Peyer's patch (tissue), 4 donors: Measurements from ENCODE around the gene GRM1. TPM values are rescaled to one million over a fixed set of nuclear protein-coding genes. Genes with fewer than 3 reads are reported as not detected.

Source experiments
- DNase-seq, 3 donors: peaks; one replicate each; pipeline ENCODE4 v3.0.0-alpha.2; 2017 to 2019
- H3K27ac ChIP-seq, 4 donors: fragments of 200-600 bp; sonication (generic); one replicate each; pipeline ENCODE4 v1.5.1; 2016 to 2019
- H3K27me3 ChIP-seq, 2 donors: fragments of 200-600 bp; sonication (generic); one replicate each; pipeline ENCODE4 v1.5.1; 2019
- H3K36me3 ChIP-seq, 3 donors: fragments of 200-600 bp; sonication (generic); one replicate each; pipeline ENCODE4 v1.5.1; 2016 to 2019
- H3K4me1 ChIP-seq, 4 donors: fragments of 200-600 bp; sonication (generic); one replicate each; pipeline ENCODE4 v1.5.1; 2016 to 2019
- H3K4me3 ChIP-seq, 4 donors: fragments of 200-600 bp; sonication (generic); 1 replicate in 3 of 4; 2 replicates in 1 of 4; pipeline ENCODE4 v1.5.1; 2016 to 2019; ENCODE audit warnings: mild to moderate bottlenecking in 1 of 4
- H3K9me3 ChIP-seq, 4 donors: fragments of 200-600 bp; sonication (generic); one replicate each; pipeline ENCODE4 v1.5.1; 2016 to 2019; ENCODE audit warnings: mild to moderate bottlenecking in 1 of 4
- POLR2A ChIP-seq, 2 donors: fragments of 450-650 bp; IDR thresholded peaks; one replicate each; pipeline ENCODE4 v1.5.1; 2017; ENCODE audit warnings: antibody characterized with exemption in 2 of 2, mild to moderate bottlenecking in 2 of 2, moderate library complexity in 2 of 2
- total RNA-seq, 4 donors: library from RNA; depleted of rRNA; stranded (reverse); fragments of >200 nt; gene quantifications; one replicate each; pipeline ENCODE4 v1.1.0, GENCODE V29; 2016
- TF ChIP-seq, protein P1 (sequence below), 6 experiments: fragments of 450-650 bp in 4 of 6; fragments of 200-600 bp in 2 of 6; sonication (generic) in 1 of 6; IDR thresholded peaks; one replicate each; pipeline ENCODE4 v1.5.1; 2017 to 2019; ENCODE audit warnings: antibody characterized with exemption in 6 of 6, mild to moderate bottlenecking in 3 of 6, moderate library complexity in 1 of 6

Gene GRM1
- total RNA-seq, 4 donors from 2014 or later: not detected

GRCh38 chr6:146273490-146273889, 244.6 kb downstream of the GRM1 start:
- no peak for TF ChIP-seq POLR2A (IDR thresholded peaks at IDR 0.05)
- TF ChIP-seq, protein P1, sequence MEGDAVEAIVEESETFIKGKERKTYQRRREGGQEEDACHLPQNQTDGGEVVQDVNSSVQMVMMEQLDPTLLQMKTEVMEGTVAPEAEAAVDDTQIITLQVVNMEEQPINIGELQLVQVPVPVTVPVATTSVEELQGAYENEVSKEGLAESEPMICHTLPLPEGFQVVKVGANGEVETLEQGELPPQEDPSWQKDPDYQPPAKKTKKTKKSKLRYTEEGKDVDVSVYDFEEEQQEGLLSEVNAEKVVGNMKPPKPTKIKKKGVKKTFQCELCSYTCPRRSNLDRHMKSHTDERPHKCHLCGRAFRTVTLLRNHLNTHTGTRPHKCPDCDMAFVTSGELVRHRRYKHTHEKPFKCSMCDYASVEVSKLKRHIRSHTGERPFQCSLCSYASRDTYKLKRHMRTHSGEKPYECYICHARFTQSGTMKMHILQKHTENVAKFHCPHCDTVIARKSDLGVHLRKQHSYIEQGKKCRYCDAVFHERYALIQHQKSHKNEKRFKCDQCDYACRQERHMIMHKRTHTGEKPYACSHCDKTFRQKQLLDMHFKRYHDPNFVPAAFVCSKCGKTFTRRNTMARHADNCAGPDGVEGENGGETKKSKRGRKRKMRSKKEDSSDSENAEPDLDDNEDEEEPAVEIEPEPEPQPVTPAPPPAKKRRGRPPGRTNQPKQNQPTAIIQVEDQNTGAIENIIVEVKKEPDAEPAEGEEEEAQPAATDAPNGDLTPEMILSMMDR (IDR thresholded peaks at IDR 0.05): no peak
- H3K36me3 ChIP-seq: no peaks in the 10 kb centered on the region
- H3K4me3 ChIP-seq: no peak overlapping the region
- no peaks in the 10 kb centered on the region for H3K27me3 ChIP-seq
- H3K9me3 ChIP-seq: no peaks in the 10 kb centered on the region
- H3K27ac ChIP-seq: no peak overlapping the region
- DNase-seq: no peak
- H3K4me1 ChIP-seq: no peaks in the 10 kb centered on the region

DNA sequence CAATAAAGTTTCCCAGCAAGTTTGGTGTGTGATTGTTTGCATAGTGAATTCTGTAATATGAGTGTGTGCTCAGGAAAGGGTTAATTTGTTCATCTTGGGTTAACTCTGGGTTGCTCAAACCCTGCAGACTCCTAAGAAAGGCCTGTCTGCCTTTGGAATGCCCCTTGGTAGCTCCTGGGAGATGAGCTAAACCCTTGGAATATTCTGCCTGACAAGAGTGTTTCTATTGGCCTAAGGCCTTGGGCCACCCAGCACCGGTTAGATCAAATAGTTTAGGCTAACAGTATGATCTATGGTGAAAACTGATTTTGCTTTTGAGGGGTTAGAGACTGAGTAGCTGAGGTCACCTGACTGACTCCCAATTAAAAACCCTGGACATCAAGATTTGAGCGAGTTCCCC, 248.3 kb downstream of the GRM1 start:
- H3K4me1 ChIP-seq: no peaks in the 10 kb centered on the region
- no peak overlapping the region for H3K27ac ChIP-seq
- TF ChIP-seq, protein P1 (IDR thresholded peaks at IDR 0.05): no peak
- TF ChIP-seq POLR2A (IDR thresholded peaks at IDR 0.05): no peak
- no peaks in the 10 kb centered on the region for H3K9me3 ChIP-seq
- DNase-seq: no peak
- no peak overlapping the region for H3K4me3 ChIP-seq
- H3K27me3 ChIP-seq: no peaks in the 10 kb centered on the region
- no peaks in the 10 kb centered on the region for H3K36me3 ChIP-seq

DNA sequence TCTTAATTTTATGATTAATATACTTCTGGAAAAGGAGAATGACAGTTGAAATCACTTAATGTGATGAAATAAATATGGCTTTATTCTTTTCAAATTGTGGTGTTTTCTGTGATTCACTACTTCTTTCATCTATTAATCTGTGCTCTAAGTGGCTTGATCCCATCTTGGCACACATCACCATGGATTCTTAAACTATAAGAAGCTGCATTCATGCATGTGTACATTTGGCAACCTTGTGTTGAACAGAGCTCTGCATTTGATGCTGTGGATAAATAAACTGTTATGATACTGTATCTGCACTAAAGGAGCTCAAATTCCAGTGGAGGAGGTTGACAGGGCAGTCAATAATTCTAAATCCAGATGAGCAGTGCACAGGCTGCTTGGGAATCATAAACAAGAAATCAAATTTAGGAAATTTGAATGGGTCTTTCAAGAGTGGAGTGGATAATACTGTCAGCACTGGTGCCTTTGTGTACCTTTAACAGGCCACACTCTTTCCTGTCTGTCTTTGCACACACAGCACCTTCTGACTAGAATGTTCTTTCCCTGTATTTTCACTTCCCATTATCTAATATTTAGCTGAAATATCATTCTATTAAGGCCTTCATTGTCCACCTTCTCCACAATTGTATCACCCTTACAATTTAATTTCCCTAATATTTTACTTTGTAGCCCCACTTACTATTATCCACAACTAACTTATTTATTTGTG, 252.9 kb downstream of the GRM1 start:
- Histone ChIP-seq H3K4me3 (no peak overlapping the region), H3K4me1 (no peaks in the 10 kb centered on the region), H3K27me3 (no peaks in the 10 kb centered on the region), H3K9me3 (no peaks in the 10 kb centered on the region), H3K36me3 (no peaks in the 10 kb centered on the region), H3K27ac (no peak overlapping the region)
- TF ChIP-seq, protein P1 (IDR thresholded peaks at IDR 0.05): no peak
- no peak for TF ChIP-seq POLR2A (IDR thresholded peaks at IDR 0.05)
- DNase-seq: no peak

- TF ChIP-seq, protein P1 (IDR thresholded peaks at IDR 0.05): no peak
- no peak for TF ChIP-seq POLR2A (IDR thresholded peaks at IDR 0.05)
- DNase-seq: no peak
- Histone ChIP-seq H3K36me3 (no peaks in the 10 kb centered on the region), H3K9me3 (no peaks in the 10 kb centered on the region), H3K4me3 (no peak overlapping the region), H3K27me3 (no peaks in the 10 kb centered on the region), H3K4me1 (no peaks in the 10 kb centered on the region), H3K27ac (no peak overlapping the region)
These were observed 254.0 kb downstream of the GRM1 start for GRCh38 chr6:146282837-146283236.

DNA sequence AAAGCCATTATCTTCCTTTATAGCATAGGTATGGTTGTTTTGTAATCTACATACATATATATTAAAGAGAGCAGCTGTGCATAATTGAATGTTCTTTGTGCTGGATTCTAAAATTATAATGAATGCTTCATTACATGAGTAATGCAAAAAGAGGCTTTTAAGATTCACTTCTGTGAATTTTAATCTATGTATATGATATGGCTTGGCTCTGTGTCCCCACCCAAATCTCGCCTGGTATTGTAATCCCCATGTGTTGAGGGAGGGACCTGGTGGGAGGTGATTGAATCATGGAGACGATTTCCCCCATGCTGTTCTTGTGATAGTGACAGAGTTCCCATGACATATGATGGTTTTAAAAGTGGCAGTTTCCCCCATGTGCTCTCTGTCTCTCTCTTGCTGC, 255.4 kb downstream of the GRM1 start:
- TF ChIP-seq POLR2A (IDR thresholded peaks at IDR 0.05): no peak
- TF ChIP-seq, protein P1 (IDR thresholded peaks at IDR 0.05): no peak
- H3K36me3 ChIP-seq: no peaks in the 10 kb centered on the region
- H3K4me1 ChIP-seq: no peaks in the 10 kb centered on the region
- no peaks in the 10 kb centered on the region for H3K9me3 ChIP-seq
- DNase-seq: no peak
- no peak overlapping the region for H3K27ac ChIP-seq
- no peaks in the 10 kb centered on the region for H3K27me3 ChIP-seq
- no peak overlapping the region for H3K4me3 ChIP-seq
